GM19351 (cell line): ENCODE measurements around the gene PLCXD3.
"Not testable (repeated sequence)": the region's sequence is repeated elsewhere in the genome, so short reads cannot be mapped to it uniquely, and the experiment has no call there.

Source experiments
- ATAC-seq: cut with Tn5 transposase; IDR thresholded peaks from one replicate; pipeline ENCODE4 v1.9.1; 2021; ENCODE audit warnings: mild to moderate bottlenecking, moderate library complexity; ENCODE audit not compliant: unreplicated experiment

Gene PLCXD3

DNA sequence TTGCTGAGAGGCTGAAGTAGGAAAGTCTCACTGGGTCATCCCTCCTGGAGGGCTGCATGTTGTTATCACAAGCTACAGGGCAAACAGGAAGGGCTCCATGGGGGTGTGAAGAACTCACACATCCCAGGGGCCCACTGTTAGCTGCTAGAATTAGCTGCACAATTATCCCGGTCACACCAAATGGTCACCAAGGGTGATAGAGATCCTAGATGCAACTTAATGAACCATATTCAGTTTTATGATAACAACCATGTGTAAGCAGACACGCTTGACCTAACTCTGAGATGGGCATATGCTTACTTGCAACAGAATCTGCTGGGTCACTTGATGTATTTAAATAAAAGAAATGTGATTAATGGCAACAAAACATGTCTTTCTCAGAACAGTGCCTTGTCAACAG lies 153.6 kb downstream of the PLCXD3 start:
- ATAC-seq: no peak

DNA sequence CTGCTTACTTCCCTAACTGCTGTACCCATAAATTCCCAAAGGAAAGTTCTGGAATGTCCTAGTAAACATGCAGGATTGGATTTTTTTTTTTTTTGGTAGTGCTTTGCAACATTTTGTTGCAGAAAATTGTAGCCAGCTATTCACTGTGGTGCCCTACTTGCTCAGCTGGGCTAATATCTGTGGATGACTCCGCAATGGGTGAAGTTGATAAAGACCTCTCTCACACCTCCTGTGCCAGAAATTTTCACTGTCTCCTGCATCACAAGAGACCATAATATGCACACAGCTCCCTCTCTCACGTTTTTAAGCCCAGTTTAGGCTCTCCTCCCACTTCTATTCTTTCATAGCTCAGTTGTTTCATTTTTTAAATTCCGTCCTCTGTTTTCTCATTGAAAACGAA lies 160.6 kb downstream of the PLCXD3 start:
- ATAC-seq: no peak

DNA sequence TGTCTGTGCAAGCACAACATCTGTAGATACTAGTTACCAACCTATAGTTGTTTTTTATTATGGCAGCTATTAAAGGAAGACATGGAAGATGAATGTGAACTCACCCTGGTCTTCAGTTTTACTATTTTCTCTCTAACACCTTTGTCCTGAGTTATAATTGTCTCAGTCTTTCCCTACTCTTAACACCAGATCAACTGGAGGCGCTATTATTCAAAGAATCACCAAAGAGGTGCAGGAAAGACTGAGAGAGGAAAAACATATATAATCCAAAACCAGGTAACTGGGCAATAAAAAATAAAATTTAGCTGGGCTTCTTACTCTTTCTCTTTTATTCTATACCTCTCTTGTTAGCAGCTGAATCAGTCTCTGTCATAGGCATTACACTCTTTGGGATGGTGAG lies 162.8 kb downstream of the PLCXD3 start:
- no peak for ATAC-seq

DNA sequence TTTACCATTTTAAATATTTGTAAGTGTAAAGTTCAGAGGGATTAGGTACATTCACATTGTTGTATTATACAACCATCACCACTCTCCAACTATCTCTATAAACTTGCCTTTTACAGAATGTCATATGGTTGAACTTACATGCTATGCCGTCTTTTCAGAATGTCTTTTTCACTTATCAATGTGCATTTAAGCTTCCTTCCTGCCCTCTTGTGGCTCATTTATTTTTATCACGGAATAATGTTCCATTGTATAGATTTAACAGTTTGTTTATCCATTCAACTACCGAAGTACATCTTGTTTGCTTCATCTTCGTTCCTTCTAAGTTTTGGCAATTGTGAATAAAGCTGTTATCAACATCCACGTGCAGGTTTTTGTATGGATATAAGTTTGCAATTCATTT lies 163.8 kb downstream of the PLCXD3 start:
- ATAC-seq: no peak

DNA sequence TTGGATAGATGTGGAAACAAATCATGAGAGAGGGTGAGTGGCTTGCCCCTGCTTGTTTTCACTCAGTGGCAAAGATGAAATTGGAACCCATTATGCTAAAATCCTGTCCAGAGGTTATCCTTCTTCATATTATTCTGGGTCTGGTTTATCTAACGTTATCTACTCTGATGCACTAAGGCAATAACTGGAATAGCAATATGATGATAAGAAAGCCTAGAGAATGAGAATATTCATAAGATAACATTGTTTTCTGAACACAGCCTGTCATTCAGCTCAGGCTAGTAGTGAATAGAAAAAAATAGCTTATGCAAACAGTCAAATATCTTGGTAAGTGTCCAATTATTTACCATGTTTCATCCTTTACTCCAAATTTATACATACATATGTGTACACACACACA lies 165.1 kb downstream of the PLCXD3 start:
- no peak for ATAC-seq

DNA sequence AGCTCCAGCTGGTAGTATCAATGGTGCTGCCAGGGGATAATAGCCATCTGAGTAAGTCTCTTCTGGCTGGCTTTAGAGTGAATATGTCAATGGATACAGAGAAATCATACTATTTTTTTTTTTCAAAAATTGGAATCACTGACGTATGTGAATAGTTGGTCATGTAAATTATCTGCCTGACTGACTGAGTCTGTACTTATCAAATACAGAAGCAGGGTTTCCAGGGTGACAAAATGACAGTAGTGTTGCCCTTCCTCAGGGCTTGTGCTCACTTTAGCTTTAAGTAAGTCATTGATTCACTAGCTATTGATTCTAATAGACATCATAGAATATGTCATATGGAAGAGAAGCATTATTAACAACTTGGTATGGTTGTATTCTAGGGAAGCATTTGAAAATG lies 171.1 kb downstream of the PLCXD3 start:
- ATAC-seq: no peak

DNA sequence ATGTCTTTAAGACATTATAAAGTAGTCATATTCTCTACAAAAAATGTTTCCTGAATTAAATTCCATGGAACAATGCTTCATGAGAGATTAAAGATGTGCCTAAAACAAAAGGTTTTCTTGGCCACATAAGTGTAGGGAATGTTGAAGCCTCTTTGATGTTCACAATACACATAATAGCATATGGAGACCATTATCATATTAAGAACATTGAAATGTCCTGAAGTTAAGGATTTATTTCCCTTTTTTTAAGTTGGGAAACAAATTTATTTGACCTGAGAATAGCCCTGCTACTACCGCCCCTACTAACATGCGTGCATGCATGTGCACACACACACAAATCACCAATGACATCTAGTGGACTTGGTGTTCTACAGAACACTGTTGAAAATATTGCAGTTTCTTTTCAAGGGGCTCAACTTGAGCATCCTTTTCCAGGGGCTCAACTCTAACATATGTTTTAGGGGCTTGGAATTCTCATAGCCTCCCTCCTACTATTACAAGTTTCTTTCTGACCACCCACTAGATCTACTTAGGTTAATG lies 172.2 kb downstream of the PLCXD3 start:
- ATAC-seq: no peak

DNA sequence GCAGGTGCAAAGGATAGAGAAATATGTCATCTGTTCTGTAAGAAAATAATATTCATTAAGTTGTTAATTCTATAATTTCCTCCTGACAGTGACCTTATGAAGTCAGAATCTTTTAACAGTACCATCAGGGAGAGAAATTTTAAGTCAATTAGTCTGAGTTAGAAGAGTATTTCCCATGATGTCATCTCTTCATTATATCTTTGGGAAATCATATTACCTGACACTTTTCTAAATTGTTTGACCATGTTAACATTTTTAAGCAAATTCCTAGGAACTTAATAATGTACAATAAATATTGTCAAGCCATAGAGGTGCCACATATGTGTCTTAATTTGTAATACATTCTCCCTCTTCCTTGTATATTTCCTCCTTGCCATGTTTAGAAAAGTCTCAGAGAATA lies 172.7 kb downstream of the PLCXD3 start:
- ATAC-seq: no peak

DNA sequence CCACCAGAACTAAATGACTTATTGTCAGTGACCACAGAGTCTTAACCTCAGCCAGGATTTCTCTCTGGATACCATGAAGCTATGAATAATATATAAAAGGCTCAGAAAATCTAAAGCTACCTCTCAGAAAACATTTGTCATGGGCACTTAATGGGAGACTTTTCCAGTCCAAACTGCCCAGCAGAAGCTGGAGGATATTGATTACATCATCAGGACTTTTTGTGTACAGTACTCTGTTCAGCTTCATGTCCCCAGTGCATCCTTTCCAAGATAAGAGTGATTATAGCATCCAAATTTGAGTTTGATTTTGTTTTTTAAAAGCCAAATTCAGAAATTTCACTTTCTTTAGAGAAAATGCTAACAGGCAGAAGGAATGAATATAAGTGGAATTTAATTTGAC lies 173.2 kb downstream of the PLCXD3 start:
- no peak for ATAC-seq

DNA sequence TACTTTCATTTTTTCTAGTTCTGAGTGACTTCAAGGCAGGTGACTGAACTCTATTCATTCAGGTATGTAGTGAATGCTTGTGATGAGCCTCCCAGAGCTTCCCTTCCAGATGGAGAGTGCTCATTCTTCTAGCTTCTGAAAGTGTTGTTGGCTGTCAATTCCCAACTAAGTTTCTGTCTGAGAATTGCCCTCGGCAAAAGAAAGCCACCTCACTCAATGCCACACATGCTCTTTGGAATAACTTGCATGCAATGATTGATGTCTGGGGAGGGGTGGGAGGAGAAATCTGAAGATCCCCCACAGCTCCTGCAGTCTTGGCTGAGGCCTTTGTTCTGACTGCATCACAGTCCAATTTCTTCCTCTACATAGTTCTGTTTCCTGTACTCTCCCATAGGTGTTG lies 173.9 kb downstream of the PLCXD3 start:
- no peak for ATAC-seq

DNA sequence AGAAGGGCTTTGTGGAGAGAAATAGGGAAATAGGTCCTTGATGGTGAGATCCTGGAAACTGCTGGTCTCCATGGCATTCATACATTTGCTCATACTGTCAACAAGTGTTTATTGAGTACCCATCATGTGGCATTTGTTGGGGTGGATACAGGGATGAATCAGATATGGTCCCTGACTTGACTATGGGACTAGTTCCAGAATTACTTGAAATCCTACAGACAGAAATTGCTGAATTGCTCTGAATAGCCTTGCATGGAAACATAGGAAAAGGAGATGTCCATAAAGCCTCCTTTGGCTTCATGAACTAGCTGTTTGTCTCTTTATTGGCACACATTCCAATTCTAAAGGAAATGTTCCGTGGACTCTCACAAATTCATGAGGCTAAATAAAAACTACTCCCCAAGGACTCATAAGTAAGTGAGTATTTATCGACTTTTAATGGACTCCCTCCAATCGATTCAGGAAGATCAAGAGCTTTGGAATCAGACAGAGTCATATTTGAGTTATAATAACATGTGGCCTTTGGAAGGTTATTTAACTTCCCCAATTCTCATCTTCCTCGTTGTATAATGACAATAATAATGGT lies 174.7 kb downstream of the PLCXD3 start:
- no peak for ATAC-seq

DNA sequence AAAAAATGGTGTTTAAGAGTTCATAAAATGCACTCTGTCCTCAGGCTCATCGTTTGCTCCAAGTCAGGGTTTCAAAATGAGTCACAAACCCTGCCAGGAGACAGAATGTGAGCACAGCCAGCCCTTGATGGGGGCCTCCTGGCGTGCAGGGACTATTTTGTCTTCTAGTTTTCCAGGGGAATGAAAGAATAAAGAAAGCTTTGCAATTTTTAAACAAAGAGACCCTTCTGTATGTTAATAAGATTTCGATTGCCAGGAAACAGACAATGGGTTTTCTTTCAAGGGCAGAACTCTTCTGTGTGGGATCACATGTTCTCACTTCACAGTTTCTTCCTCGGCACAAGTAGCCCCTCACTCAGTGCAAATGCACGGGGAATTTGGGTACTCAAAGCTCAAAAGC lies 175.6 kb downstream of the PLCXD3 start:
- ATAC-seq: peak; percentile 89

DNA sequence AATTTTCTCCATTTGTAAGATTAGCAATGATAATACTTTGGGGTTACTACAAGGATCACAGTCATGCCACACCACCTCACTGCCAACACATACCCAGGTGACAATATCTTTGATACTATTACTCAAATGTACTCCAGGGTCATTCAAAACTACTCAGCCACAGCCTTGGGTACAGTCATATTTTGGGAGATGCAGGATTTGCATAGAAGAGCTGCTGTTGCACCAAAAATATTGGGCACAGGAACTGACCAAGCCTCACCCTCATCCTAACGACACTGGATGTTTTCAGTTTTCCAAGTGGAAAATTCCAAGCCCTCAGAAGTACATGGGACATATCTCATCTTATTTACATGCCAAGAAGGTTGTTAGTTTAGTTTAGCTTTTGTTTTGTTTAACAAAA lies 176.2 kb downstream of the PLCXD3 start:
- no peak for ATAC-seq

DNA sequence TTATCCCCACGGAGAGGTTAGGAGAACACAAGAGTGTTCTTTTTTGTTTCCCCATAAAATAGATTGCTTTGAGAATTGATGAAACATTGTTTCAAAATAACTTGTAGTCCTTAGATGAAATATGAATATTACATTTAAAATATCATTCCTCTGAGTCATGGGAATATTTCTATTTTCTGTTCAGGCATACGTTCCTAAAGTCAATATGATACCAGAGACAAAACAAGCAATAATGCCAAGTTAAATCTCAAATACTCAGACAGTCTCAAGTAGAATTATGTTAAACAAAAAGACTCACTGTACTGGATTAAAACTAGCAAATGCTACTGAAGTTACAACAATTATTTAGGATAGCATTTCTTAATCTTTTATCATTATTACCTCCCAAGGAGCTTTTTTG lies 185.3 kb downstream of the PLCXD3 start:
- no peak for ATAC-seq

DNA sequence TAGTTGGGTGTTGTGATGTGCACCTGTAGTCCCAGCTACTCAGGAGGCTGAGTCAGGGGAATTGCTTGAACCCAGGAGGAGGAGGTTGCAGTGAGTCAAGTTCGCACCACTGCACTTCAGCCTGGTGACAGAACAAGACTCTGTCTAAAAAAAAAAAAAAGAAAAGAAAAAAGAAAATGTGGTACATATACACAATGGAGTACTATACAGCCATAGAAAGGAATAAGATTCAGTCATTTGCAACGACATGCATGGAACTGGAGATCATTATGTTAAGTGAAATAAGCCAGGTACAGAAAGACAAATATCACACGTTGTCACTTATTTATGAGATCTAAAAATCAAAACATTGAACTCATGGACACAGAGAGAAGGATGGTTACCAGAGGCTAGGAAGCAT lies 187.6 kb downstream of the PLCXD3 start:
- ATAC-seq: not testable (repeated sequence)

DNA sequence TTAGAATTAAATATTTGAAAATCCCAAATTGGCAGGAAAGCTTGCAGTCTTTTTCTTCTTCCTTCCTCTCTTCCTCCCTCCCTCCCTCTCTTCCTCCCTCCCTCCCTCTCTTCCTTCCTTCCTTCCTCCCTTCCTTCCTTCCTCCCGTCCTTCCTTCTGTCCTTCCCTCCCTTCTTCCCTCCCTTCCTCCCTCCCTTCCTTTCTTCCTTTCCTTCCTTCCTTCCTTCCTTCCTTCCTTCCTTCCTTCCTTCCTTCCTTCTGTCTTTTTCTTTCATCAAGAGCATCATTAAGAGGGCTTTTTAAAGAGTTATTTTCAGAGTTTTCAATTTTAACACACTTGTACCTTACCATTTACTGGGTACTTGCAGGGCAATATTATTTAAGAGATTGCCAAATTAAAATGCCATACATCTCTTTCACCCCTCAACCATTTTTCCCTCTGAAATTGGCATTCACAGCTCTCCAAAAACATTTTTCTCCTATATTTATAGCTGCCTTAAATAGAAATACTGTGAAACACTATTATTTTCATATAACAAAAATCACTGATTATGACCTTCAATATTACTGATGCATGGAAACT lies 197.8 kb downstream of the PLCXD3 start:
- no peak for ATAC-seq

DNA sequence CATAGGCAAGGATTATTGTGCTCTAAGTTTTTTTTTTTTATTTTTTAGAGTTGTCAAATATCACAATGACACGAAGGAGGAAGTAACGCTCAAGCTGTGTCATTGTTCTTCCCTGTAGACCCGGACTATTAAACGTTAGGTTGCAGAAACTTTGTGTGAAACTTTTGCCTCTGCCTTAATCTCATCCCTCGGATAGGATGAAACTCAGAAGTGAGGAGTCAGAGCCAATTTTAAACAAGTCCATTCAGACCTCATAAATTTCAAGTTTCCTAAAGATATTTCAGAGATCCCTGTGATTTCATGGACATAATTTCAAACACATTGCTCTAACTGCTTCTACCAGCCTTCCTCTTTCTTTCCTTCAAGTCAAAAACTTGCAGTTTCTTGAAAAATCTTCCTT lies 198.3 kb downstream of the PLCXD3 start:
- ATAC-seq: no peak

DNA sequence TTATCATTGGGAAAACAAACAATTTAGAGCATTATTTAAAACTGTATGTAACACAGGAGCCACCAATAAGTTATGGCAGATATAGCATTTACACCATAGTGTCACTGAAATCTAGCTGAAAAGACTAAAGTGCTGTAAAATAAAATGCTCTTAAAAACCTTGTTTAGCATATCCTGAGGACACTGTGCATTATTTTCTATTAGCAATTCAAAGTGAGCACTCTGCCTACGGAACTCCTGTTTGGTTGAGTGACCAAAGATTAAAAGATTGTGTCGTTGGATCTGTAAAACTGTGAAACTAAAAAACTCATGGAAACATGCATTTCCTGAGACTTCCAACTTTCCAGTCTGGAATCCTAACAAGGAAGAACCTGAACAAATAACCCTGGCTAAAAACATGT lies 201.1 kb downstream of the PLCXD3 start:
- ATAC-seq: no peak

DNA sequence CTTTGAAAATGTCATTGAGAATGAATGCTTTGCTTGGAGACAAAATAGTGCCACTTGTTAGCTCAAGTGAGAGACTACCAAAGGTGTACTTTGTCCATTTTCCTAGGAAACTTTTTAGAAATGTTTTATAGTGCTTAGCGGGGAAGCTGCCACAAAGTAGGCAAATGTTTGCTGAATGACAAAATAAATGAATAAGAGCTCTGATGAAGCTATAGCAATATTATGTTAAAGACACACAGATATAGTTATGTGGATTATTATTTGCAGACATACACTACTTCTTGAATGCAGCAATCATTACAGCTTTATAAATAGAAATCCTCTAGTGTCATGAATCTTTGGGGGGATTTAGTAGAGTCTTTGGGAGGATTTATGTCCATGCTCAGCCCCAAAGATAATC lies 204.4 kb downstream of the PLCXD3 start:
- no peak for ATAC-seq

DNA sequence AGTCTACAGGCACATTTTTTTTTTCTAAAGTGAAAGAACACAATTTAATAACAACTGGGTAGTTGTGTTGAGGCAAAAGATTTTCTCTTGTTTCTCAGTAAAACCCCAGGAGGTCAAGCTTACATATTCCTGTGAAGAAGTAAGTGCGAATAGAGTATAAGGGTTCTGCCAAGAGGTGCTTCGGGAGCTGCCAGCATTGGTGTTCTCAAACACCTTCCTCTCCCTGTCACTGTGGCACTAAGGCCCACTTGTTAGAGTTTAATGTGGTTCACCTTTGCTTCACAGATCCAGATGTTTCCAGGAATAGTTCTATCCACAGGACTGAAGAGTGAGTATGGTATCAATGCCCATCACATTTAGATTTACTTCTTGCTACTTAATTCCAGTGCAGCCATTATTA lies 205.3 kb downstream of the PLCXD3 start:
- ATAC-seq: no peak

DNA sequence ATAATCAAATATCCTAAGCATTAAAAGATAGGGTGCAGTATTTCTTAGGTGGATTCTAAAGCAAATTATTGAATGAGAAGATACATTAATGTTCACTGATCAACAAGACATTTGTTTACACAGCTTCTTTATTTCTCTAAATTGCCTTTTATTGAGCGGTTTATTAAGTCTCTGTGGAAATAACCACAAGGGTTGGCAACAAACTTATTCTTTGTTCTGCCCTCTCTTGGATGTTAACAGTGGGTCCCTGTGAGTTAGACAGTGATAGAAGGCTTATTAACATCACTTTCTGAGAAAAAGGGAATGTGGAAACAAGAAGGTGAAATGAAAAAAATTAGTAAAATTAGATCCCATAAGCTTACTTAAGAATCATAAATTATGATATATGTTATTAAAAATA lies 214.3 kb downstream of the PLCXD3 start:
- ATAC-seq: no peak

DNA sequence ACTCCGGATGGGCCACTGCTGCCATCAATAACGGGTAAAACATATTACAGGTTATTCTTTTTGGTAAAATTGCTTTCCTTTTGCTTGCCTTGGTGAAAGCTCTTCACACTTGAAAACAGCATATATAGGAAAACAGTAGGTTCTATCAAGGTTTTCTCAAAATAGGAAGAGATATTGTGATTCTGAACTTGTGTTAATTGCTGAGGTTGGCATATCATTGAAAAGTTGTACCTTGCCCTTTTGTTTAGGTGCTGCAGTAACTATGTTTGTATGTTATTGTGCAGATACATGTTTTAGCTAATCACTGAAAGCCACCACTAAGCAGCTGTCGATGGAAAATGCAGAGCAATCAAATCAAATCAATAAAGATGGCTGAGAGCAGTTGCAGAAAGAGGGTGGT lies 219.1 kb downstream of the PLCXD3 start:
- no peak for ATAC-seq

DNA sequence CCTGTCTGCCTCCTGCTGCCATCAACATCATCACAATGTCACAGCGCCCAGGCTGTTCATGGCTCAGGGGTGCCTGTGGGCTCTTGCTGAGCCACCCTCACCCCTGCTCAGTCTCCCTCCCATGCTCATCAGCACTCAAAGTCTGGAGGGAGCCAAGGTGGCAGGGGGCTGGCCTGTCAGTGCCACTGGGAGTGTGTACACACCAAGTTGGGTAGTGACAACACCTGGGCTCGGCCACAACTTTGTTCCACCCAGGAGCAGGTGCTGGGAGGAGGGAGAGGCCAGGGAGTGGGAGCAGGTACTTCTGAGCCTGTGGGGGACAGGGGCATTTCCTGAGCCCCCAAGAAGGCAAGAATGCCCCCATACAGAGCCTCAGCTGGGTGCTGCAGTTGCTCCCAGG lies 219.6 kb downstream of the PLCXD3 start:
- no peak for ATAC-seq
